Activated CD4-positive, CD25-positive, alpha-beta regulatory T cell treated with anti-CD3 and anti-CD28 coated beads, Interleukin-2, amount 50 U/mL, for 72 hours (primary cell): ENCODE measurements around the gene ARHGAP23.
"Not testable (repeated sequence)": the region's sequence is repeated elsewhere in the genome, so short reads cannot be mapped to it uniquely, and the experiment has no call there.

ENCODE experiments used
- DNase-seq: peaks from one replicate; pipeline ENCODE4 v3.0.0; 2021

Gene ARHGAP23

GRCh38 chr17:38421171-38421841 is 7.0 kb upstream of the ARHGAP23 start:
- no peak for DNase-seq

- DNase-seq = no peak
These were observed 6.1 kb upstream of the ARHGAP23 start for GRCh38 chr17:38421871-38422827.

DNA sequence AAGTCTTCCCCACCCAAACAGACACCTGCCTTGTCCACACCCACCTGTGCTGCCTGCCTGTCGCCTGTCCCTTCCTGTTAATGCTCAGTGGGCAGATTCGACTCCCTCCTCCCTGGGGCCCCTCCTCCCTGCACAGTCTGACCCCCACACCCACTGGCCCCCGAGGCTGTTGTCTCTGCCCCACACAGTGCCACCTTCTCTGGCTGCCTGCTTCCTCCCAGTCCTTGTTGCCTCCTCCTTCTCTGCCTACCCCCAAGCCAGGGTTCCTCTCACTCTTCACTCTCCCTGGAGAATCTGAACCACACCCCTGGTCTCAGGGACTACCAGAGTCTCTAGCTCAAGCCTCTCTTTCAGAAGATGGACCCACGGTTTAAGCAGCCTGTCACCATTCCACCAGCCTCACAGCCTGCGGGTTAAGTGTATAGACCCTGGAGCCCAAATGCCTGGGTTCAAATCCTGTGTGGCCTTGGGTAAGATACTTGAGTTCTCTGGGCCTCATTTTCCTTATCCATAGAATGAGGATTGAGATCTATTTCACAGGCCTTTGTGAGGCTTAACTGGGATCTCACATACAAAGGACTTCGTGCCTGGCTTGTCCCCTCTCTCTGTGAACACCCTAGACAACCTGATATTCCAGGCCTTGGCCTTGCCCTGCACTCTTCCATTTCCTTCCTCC is 3.8 kb upstream of the ARHGAP23 start:
- no peak for DNase-seq

- DNase-seq = no peak
These were observed 3.2 kb upstream of the ARHGAP23 start for GRCh38 chr17:38425031-38425430.

GRCh38 chr17:38425744-38426143 is 2.5 kb upstream of the ARHGAP23 start:
- DNase-seq = no peak

- no peak for DNase-seq
These were observed 1.8 kb upstream of the ARHGAP23 start for GRCh38 chr17:38426441-38426840.

GRCh38 chr17:38427160-38427949 is 909 bp upstream of the ARHGAP23 start:
- DNase-seq = no peak

DNA sequence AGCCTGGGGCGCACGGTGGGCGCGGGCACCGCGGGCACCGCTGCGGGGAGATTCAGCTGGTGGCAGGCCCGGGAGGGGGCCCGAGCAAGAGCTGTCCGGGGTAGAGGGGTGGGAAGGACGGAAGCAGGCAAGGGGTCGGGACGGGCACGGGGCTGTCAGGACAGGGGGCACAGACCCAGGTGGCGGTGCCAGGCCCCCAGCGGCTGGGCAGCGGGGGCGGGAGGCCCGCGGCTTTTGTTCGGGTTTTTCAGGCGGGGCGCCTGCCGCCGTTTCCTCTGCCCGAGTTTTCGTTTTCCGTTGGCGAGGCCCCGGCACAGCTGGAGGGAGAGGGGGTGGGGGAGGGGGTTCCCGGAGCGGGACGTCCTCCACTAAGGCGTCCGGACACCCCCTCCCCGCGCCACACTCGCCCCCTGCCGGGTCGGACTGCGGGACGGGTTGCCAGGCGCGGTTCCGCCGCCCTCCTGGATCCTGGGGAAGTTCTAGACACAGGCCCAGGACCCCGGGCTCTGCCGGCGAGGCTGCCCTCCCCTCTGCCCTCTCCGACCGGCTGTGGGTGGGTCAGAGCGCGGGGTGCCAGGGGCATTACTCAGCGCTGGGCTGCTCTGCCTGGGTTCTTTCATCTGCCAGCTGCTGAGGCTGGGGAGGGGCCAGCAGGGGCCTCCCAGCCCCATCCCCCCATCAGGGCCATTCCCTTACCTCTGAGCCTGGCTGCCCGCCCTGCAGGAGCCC is 543 bp downstream of the ARHGAP23 start:
- no peak for DNase-seq

GRCh38 chr17:38429476-38430100 is 1.3 kb downstream of the ARHGAP23 start:
- no peak for DNase-seq

- DNase-seq = no peak
These were observed 2.1 kb downstream of the ARHGAP23 start for GRCh38 chr17:38430316-38430715.

- no peak for DNase-seq
These were observed 2.6 kb downstream of the ARHGAP23 start for GRCh38 chr17:38430822-38431221.

GRCh38 chr17:38431346-38432145 is 3.3 kb downstream of the ARHGAP23 start:
- no peak for DNase-seq

- no peak for DNase-seq
These were observed 6.0 kb downstream of the ARHGAP23 start for GRCh38 chr17:38434178-38434665.

DNA sequence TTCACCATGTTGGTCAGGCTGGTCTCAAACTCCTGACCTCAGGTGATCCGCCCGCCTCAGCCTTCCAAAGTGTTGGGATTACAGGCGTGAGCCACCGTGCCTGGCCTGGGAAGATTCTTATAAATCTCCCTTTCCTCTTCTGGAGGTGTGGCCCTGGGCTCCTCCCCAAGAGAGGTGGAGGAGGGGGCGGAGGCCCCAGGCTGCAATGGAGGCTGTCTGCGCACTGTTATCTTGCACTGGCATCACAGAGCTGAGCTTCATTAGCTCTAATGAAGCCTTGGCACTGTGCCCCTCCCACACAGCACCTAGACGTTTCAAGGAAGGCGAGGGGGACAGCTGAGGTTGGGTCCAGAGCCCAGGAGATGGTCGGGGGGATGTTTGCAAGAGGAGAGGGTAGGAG is 7.5 kb downstream of the ARHGAP23 start:
- no peak for DNase-seq

DNA sequence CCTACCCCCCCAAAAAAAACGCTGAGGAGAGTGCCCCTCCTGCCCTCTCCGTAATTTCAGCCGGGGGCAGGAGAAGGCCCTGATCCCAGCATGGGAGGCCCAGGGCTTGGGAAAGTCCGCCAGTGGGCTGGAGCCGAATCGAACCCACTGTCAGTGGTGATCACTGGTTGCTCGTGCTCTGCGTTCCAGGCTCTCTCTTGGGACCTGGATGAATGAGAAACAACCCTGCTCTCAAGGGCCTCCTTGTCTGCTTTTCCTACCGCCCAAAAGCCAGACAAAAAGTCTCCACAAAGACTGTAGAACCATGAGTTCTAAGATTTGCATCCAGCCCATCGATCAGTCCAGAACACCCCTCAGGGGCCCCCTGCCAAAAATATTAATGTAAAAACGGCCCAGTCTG is 8.1 kb downstream of the ARHGAP23 start:
- no peak for DNase-seq

GRCh38 chr17:38437313-38437712 is 9.0 kb downstream of the ARHGAP23 start:
- not testable (repeated sequence) for DNase-seq

- no peak for DNase-seq
These were observed 11.2 kb downstream of the ARHGAP23 start for GRCh38 chr17:38439436-38439835.

DNA sequence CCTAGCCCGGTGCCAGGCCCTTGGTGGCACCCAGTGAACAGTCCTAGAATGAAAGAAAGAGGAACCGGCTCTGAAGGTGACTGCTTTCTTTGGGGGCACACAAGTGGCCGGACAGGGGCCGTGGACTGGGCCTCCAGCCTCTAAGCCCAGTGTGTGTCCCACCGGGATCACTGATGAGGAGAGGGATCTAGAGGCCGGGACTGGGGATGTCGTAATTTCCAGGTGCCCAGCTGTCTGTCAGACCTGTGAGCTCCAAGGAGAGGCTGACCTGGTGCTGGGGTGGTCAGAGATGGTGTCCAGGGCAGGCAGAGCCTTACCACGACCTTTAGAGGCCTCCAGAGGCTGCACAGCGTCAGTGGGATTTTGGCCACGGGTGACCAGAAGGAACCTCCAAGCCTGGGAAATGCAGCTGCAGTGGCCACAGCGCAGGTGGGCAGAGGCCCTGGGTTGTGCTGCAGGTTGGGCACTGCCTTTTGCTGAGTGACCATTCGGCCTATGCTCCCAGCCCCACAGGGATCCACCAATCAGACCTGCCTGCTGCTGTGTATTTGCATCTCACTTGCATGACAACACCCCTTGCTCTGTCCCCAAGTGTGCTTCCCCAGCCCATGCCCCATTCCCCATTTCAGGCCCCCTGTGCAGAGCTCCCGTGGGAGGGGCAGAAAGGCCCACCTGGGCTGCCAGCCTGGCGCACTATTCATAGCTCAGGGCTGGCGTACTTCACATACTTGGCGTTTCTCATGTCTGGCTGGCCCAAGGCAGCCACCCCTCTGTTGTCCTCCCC is 12.5 kb downstream of the ARHGAP23 start:
- DNase-seq = no peak

GRCh38 chr17:38441429-38442061 is 13.3 kb downstream of the ARHGAP23 start:
- no peak for DNase-seq
